GM12878 (cell line): ENCODE results near the gene KRT12. TPM values are rescaled to one million over a fixed set of nuclear protein-coding genes. Genes with fewer than 3 reads are reported as not detected.

ENCODE experiments used
- ATAC-seq: fragments of 200-7000 bp; cut with Tn5 transposase; 3 replicates; pipeline ENCODE4 v1.9.1; 2020; ENCODE audit warnings: mild to moderate bottlenecking, moderate library complexity
- BruUV-seq: library from RNA; stranded (reverse); fragments of 400-500 nt; replicated peaks from 2 replicates; lab custom pipeline; 2021; lab: Mats Ljungman, UMichigan
- CTCF ChIA-PET: fragments of 300-600 bp; sonication (Branson Sonifier 250); formaldehyde crosslinking; extraction: SDS; loops from one replicate; lab custom pipeline; 2021; ENCODE audit warnings: inconsistent platforms; lab: Yijun Ruan, JAX
- POLR2A ChIA-PET: fragments of 350-600 bp; formaldehyde crosslinking; extraction: SDS; loops from one replicate; lab custom pipeline; 2021; ENCODE audit warnings: inconsistent platforms; lab: Charles Lee
- RAD21 ChIA-PET: fragments of 300-600 bp; sonication (Branson Sonifier 250); formaldehyde crosslinking; loops from one replicate; lab custom pipeline; 2023; ENCODE audit warnings: antibody characterized with exemption; ENCODE audit not compliant: unreplicated experiment; lab: Charles Lee
- SMC1A ChIA-PET: fragments of 300-600 bp; sonication (Branson Sonifier 250); formaldehyde crosslinking; loops from one replicate; lab custom pipeline; 2023; ENCODE audit not compliant: unreplicated experiment, uncharacterized antibody; lab: Charles Lee
- DNase-seq: peaks from one replicate; pipeline ENCODE4 v3.0.0-alpha.2; 2011; ENCODE audit warnings: low read depth, low spot score
- FAIRE-seq: peaks from 3 replicates; lab custom pipeline; 2011; peaks lifted over from hg19 to GRCh38; lab: Jason Lieb, UNC
- H2AFZ ChIP-seq: 2 replicates; pipeline ENCODE4 v1.6.0; 2011; ENCODE audit warnings: low read depth, low read length, control low read depth; ENCODE audit not compliant: control insufficient read depth
- H3K27ac ChIP-seq: 2 replicates; pipeline ENCODE4 v1.5.1; 2011; ENCODE audit warnings: control low read depth; ENCODE audit not compliant: control insufficient read depth, insufficient read depth
- H3K27me3 ChIP-seq, 2 experiments: replicated peaks in 1 of 2; 2 replicates each; pipeline versions ENCODE4 v1.6.0 to v1.6.1; 2011; ENCODE audit warnings: low read length in 1 of 2; ENCODE audit not compliant: control insufficient read depth in 2 of 2, insufficient read depth in 2 of 2
- H3K36me3 ChIP-seq, 2 experiments: 2 replicates each; pipeline ENCODE4 v1.5.1; 2011; ENCODE audit warnings: low read length in 1 of 2; ENCODE audit not compliant: control insufficient read depth in 2 of 2, insufficient read depth in 2 of 2
- H3K4me1 ChIP-seq: 2 replicates; pipeline ENCODE4 v1.6.1; 2011; ENCODE audit warnings: mild to moderate bottlenecking, low read length, moderate library complexity, mixed read lengths; ENCODE audit not compliant: control insufficient read depth, insufficient read depth
- H3K4me2 ChIP-seq: 2 replicates; pipeline ENCODE4 v1.6.0; 2011; ENCODE audit warnings: control low read depth; ENCODE audit not compliant: control insufficient read depth, insufficient read depth
- H3K4me3 ChIP-seq: fragments of 200-600 bp; sonication (generic); 2 replicates; pipeline ENCODE4 v1.5.1; 2016
- H3K79me2 ChIP-seq: 2 replicates; pipeline ENCODE4 v1.6.0; 2011; ENCODE audit warnings: low read length; ENCODE audit not compliant: control insufficient read depth, insufficient read depth
- H3K9ac ChIP-seq: 2 replicates; pipeline ENCODE4 v1.8.0; 2011; ENCODE audit warnings: low read length, control low read depth, mixed read lengths; ENCODE audit not compliant: control insufficient read depth, insufficient read depth
- H3K9me3 ChIP-seq: replicated peaks from 3 replicates; pipeline ENCODE4 v1.5.1; 2011; ENCODE audit warnings: mild to moderate bottlenecking, low read length; ENCODE audit not compliant: control insufficient read depth, insufficient read depth
- H4K20me1 ChIP-seq: 2 replicates; pipeline ENCODE4 v1.6.0; 2011; ENCODE audit not compliant: control insufficient read depth, insufficient read depth
- FOXM1 ChIP-seq: IDR thresholded peaks from 2 replicates; pipeline ENCODE4 v1.6.1; 2012; ENCODE audit warnings: low read depth, mild to moderate bottlenecking, inconsistent platforms, low read length, moderate library complexity
- MEF2B ChIP-seq: fragments of 450-650 bp; IDR thresholded peaks from 2 replicates; pipeline ENCODE4 v1.6.1; 2018; ENCODE audit warnings: mild to moderate bottlenecking, moderate library complexity; ENCODE audit not compliant: partially characterized antibody, poor library complexity, severe bottlenecking
- NBN ChIP-seq: fragments of 450-650 bp; IDR thresholded peaks from 2 replicates; pipeline ENCODE4 v1.6.1; 2016
- NFYA ChIP-seq: IDR thresholded peaks from 2 replicates; pipeline ENCODE4 v1.6.1; 2011; ENCODE audit warnings: low read depth, mild to moderate bottlenecking, low read length, improper control_type of control experiment, borderline replicate concordance
- PBX3 ChIP-seq: IDR thresholded peaks from 2 replicates; pipeline ENCODE4 v1.6.1; 2011; ENCODE audit warnings: mild to moderate bottlenecking, low read depth, low read length, moderate library complexity; ENCODE audit not compliant: insufficient replicate concordance
- RELA ChIP-seq: fragments of 450-650 bp; IDR thresholded peaks from 2 replicates; pipeline ENCODE4 v1.8.0; 2014; ENCODE audit warnings: borderline replicate concordance; ENCODE audit not compliant: partially characterized antibody
- SRF ChIP-seq, 2 experiments: IDR thresholded peaks; 2 replicates each; pipeline ENCODE4 v1.6.1; 2011; ENCODE audit warnings: low read depth in 2 of 2, low read length in 2 of 2, mild to moderate bottlenecking in 1 of 2, moderate library complexity in 1 of 2
- ZNF24 ChIP-seq: fragments of 450-650 bp; IDR thresholded peaks from 2 replicates; pipeline ENCODE4 v1.6.1; 2017; ENCODE audit warnings: antibody characterized with exemption, mild to moderate bottlenecking
- WGBS: methylation state at CpG from one replicate; pipeline ENCODE4 v1.1.6; 2016; ENCODE audit warnings: low lambda C conversion rate; ENCODE audit not compliant: insufficient replicate concordance, insufficient coverage; ENCODE audit errors: missing lambda C conversion rate; 5-methylcytosine and 5-hydroxymethylcytosine counted together
- in situ Hi-C: fragments of 300-500 bp; cut with MboI; formaldehyde crosslinking; loops from 9 replicates; pipeline ENCODE4 v1.14.3; 2018; ENCODE audit warnings: mixed read lengths
- intact Hi-C: fragments of 100-400 bp; cut with micrococcal nuclease; formaldehyde crosslinking; loops from one replicate; pipeline ENCODE4 v1.14.2; 2022; ENCODE audit not compliant: unreplicated experiment
- polyA plus RNA-seq, 11 experiments: library from polyadenylated mRNA; depleted of rRNA in 4 of 11; unstranded in 6 of 11; stranded (reverse) in 5 of 11; fragments of >200 nt; fragmentation: Nextera tagmentation in 4 of 11; fragmentation: Illumina TruSeq in 1 of 11; extraction: Ambion mirVana in 4 of 11; extraction: Trizol in 1 of 11; gene quantifications; 1 replicate in 1 of 11; 2 replicates in 10 of 11; pipeline versions ENCODE4 v1.2.1 to v1.2.3, GENCODE V29; 2011 to 2016; ENCODE audit warnings: inconsistent platforms in 2 of 11, missing spikeins in 2 of 11, low read depth in 1 of 11
- total RNA-seq, 4 experiments: library from RNA; depleted of rRNA in 3 of 4; stranded (reverse); fragments of >200 nt in 3 of 4; fragmentation: Illumina TruSeq in 1 of 4; extraction: Trizol in 1 of 4; gene quantifications; 2 replicates each; pipeline versions ENCODE4 v1.2.1 to v1.2.3, GENCODE V29; 2013 to 2021

The KRT12 gene
- total and polyA plus RNA-seq, 10 of the 15 experiments (the other 5 are each of a cell fraction or from before 2014, with no cell fraction given), result not detected

GRCh38 chr17:40883031-40883430 is 16.0 kb upstream of the KRT12 start:
- ATAC-seq (no peak), DNase-seq (no peak), FAIRE-seq (no peak)
- intact Hi-C loops, result no loop called here
- TF ChIP-seq NFYA (no peak), RELA (no peak), NBN (no peak), MEF2B (no peak), FOXM1 (no peak), ZNF24 (no peak), PBX3 (no peak), SRF (IDR thresholded peaks at IDR 0.05; ENCODE audit: low read depth in 2 of 2, low read length in 2 of 2) (no peak)
- H4K20me1 ChIP-seq, result no peaks in the 10 kb centered on the region; the same call in 1 of the 2 replicates
- in situ Hi-C loops, result no loop called here
- no peak overlapping the region for H2AFZ ChIP-seq
- no peak overlapping the region for H3K27ac ChIP-seq
- no peak overlapping the region for H3K9ac ChIP-seq
- H3K9me3 ChIP-seq, result no peaks in the 10 kb centered on the region
- no peak overlapping the region for H3K4me3 ChIP-seq
- ChIA-PET POLR2A (no interaction called here), RAD21 (no interaction called here), CTCF (no interaction called here), SMC1A (no interaction called here)
- BruUV-seq, result no TSS peak
- no peaks in the 10 kb centered on the region for H3K79me2 ChIP-seq
- H3K4me1 ChIP-seq, result no peaks in the 10 kb centered on the region
- no peaks in the 10 kb centered on the region; a peak in 1 of 4 replicates for H3K27me3 ChIP-seq
- no peaks in the 10 kb centered on the region for H3K36me3 ChIP-seq
- WGBS, result 0% methylated on average over 1 of the region's 1 CpG
- no peak overlapping the region for H3K4me2 ChIP-seq
